ENCODE results near the gene ZPBP2. TPM values are rescaled to one million over a fixed set of nuclear protein-coding genes. Genes with fewer than 3 reads are reported as not detected.
"Not testable (repeated sequence)": the region's sequence is repeated elsewhere in the genome, so short reads cannot be mapped to it uniquely, and the experiment has no call there.

ZPBP2 gene
- total RNA-seq, 2 donors from 2014 or later: not detected

DNA sequence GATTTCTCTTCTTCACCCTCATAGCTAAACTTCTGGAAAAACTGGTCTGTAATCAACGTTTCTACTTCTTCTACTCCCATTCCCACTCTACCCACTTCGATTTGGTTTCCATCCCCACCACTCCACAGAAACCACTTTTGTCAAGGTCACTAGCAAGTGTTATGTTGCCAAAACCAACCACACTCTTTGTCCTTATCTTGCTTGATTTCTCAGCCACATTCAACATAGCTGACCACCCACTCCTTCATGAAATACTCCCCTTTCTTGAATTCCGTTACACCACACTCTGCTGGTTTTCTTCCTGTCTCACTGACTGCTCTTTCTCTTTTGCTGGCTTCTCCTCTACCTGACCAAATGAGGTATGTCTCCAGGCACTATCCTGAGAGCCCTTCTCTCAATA, 15.8 kb upstream of the ZPBP2 start:
- WGBS, 2 donors: 21 to 29% methylated on average over 3 of the region's 3 CpGs
- no peaks in the 10 kb centered on the region for H3K4me1 ChIP-seq
- H3K4me3 ChIP-seq: no peak overlapping the region
- no peak for ATAC-seq
- no peaks in the 10 kb centered on the region for H3K9me3 ChIP-seq
- H3K27ac ChIP-seq: no peak overlapping the region
- no peak for TF ChIP-seq POLR2A (IDR thresholded peaks at IDR 0.05)
- TF ChIP-seq CTCF (IDR thresholded peaks at IDR 0.05): no peak
- intact Hi-C loops (cut with DNase I): no loop called here
- H3K27me3 ChIP-seq: no peaks in the 10 kb centered on the region
- no peaks in the 10 kb centered on the region for H3K36me3 ChIP-seq (replicated peaks in 1 of 2; ENCODE audit: insufficient read depth in 1 of 2, low read depth in 2 of 2)
- no peak for DNase-seq

- Histone ChIP-seq H3K4me3 (no peak overlapping the region), H3K36me3 (replicated peaks in 1 of 2; ENCODE audit: insufficient read depth in 1 of 2, low read depth in 2 of 2) (no peaks in the 10 kb centered on the region), H3K27me3 (no peaks in the 10 kb centered on the region), H3K9me3 (no peaks in the 10 kb centered on the region), H3K4me1 (no peaks in the 10 kb centered on the region), H3K27ac (no peak overlapping the region)
- TF ChIP-seq POLR2A (IDR thresholded peaks at IDR 0.05): no peak
- no peak for TF ChIP-seq CTCF (IDR thresholded peaks at IDR 0.05)
- intact Hi-C loops (cut with DNase I): no loop called here
- DNase-seq (no peak), ATAC-seq (no peak)
- WGBS, 2 donors: 80 to 82% methylated on average over 2 of the region's 2 CpGs
Measured at GRCh38 chr17:39854909-39855308, 13.1 kb upstream of the ZPBP2 start.

- H3K36me3 ChIP-seq (replicated peaks in 1 of 2; ENCODE audit: insufficient read depth in 1 of 2, low read depth in 2 of 2); ATAC-seq; DNase-seq; H3K27me3 ChIP-seq; H3K9me3 ChIP-seq; H3K4me1 ChIP-seq; H3K27ac ChIP-seq; H3K4me3 ChIP-seq; intact Hi-C loops (cut with DNase I): not testable (repeated sequence)
- 85 to 86% methylated on average over 9 of the region's 9 CpGs for WGBS, 2 donors
Measured at GRCh38 chr17:39855911-39856649, 11.9 kb upstream of the ZPBP2 start.

DNA sequence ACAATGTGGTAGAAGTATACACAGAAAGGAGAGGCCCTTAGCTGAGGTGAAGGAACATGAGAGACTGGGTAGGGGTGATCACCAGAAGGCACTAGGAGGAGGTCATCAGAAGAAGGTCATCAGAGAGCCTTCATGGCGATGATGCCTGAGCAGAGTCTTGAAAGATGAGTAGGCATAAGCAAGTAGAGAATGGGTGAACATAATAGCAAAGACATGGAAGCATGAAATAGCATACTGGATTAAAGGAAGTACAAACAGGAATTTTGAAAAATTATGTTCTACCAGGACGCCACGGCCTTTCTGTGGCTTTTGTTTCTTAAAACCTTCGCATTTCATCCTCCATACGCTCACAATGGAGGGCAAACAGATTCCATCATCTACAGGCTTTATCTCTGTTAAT, 6.8 kb upstream of the ZPBP2 start:
- TF ChIP-seq POLR2A (IDR thresholded peaks at IDR 0.05) (no peak), CTCF (IDR thresholded peaks at IDR 0.05) (no peak)
- intact Hi-C loops (cut with DNase I): no loop called here
- Histone ChIP-seq H3K4me3 (no peak overlapping the region), H3K36me3 (replicated peaks in 1 of 2; ENCODE audit: insufficient read depth in 1 of 2, low read depth in 2 of 2) (no peaks in the 10 kb centered on the region), H3K4me1 (peaks cover 8% of the 10 kb centered on the region), H3K27me3 (peaks cover 0 to 24% of the 10 kb centered on the region in 2 donors), H3K9me3 (no peaks in the 10 kb centered on the region), H3K27ac (no peak overlapping the region)
- WGBS, 2 donors: 67 to 93% methylated on average over 5 of the region's 5 CpGs
- no peak for ATAC-seq
- no peak for DNase-seq

DNA sequence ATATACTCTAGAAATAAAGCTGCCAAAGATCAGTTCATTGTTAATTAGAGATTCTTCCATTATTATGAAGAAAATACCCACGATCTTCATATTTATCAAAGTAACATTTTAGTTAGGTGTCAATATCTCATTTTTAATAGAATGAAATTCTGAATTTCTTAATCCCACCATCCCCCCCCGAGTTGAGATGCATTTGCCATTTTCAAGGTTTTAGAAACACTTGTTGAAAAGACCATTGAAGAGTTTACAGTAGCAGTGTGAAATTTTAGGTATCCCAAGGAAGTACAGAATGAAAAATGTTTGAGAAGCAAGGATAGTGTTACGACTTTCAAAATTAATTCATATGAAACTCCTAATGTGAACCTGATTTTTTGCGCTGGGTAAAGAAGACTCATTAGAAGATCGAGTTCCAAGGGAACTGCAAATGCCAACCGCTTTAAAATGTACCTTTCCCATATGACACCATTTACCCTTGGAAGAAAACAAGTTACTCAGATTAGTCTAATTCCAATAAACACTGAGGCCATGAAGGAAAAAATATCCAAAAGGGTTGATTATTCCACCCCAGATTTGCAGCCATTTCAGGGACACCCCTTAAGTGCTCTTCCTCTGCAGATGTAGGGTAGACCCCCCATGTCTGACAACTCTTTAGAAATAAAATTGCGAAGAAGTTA, 4.6 kb upstream of the ZPBP2 start:
- DNase-seq (no peak), ATAC-seq (no peak)
- TF ChIP-seq CTCF (IDR thresholded peaks at IDR 0.05) (no peak), POLR2A (IDR thresholded peaks at IDR 0.05) (no peak)
- H3K36me3 ChIP-seq (replicated peaks in 1 of 2; ENCODE audit: insufficient read depth in 1 of 2, low read depth in 2 of 2): no peaks in the 10 kb centered on the region
- peaks cover 8% of the 10 kb centered on the region for H3K4me1 ChIP-seq
- H3K9me3 ChIP-seq: no peaks in the 10 kb centered on the region
- 54 to 58% methylated on average over 7 of the region's 7 CpGs for WGBS, 2 donors
- no peak overlapping the region for H3K27ac ChIP-seq
- no peak overlapping the region for H3K4me3 ChIP-seq
- intact Hi-C loops (cut with DNase I): no loop called here
- H3K27me3 ChIP-seq: peaks cover 0 to 24% of the 10 kb centered on the region in 2 donors
